IMR-90 (cell line): ENCODE data around the gene RFX2. TPM values are rescaled to one million over a fixed set of nuclear protein-coding genes. Genes with fewer than 3 reads are reported as not detected.
A peak's percentile ranks its signal among the peaks of the same experiment; 100 is the strongest.

ENCODE experiments used
- ATAC-seq: fragments of 200-7000 bp; cut with Tn5 transposase; 2 replicates; pipeline ENCODE4 v1.9.1; 2020; ENCODE audit warnings: low read depth, mild to moderate bottlenecking, moderate library complexity
- BruUV-seq: library from RNA; stranded (reverse); fragments of 400-500 nt; replicated peaks from 2 replicates; lab custom pipeline; 2021; lab: Mats Ljungman, UMichigan
- CTCF ChIA-PET: fragments of 300-600 bp; formaldehyde crosslinking; extraction: SDS; loops from one replicate; lab custom pipeline; 2021; ENCODE audit warnings: antibody characterized with exemption; lab: Yijun Ruan, JAX
- POLR2A ChIA-PET: fragments of 300-600 bp; sonication (Branson Sonifier 250); formaldehyde crosslinking; loops from one replicate; lab custom pipeline; 2022; ENCODE audit warnings: antibody characterized with exemption; ENCODE audit not compliant: unreplicated experiment; lab: Charles Lee
- DNase-seq: peaks from one replicate; pipeline ENCODE4 v3.0.0; 2013
- H2AFZ ChIP-seq: replicated peaks from 2 replicates; pipeline ENCODE3; 2013; ENCODE audit warnings: low read length, mild to moderate bottlenecking; ENCODE audit not compliant: poor library complexity
- H2AK5ac ChIP-seq: 2 replicates; pipeline ENCODE4 v1.6.1; 2013; ENCODE audit warnings: low read depth, low read length, inconsistent platforms
- H2AK9ac ChIP-seq: replicated peaks from 2 replicates; pipeline ENCODE3; 2013; ENCODE audit warnings: mild to moderate bottlenecking, low read depth, low read length, moderate library complexity; ENCODE audit not compliant: poor library complexity
- H2BK120ac ChIP-seq: 2 replicates; pipeline ENCODE4 v1.6.1; 2013; ENCODE audit warnings: low read depth, low read length, inconsistent platforms
- H2BK15ac ChIP-seq: 3 replicates; pipeline ENCODE4 v1.6.1; 2013; ENCODE audit warnings: low read depth, low read length, inconsistent platforms
- H2BK20ac ChIP-seq: 2 replicates; pipeline ENCODE4 v1.6.1; 2013; ENCODE audit warnings: low read depth, mild to moderate bottlenecking, inconsistent platforms, low read length, moderate library complexity
- H2BK5ac ChIP-seq: 2 replicates; pipeline ENCODE4 v1.6.1; 2013; ENCODE audit warnings: mild to moderate bottlenecking, low read depth, low read length, inconsistent platforms; ENCODE audit not compliant: poor library complexity, severe bottlenecking
- H3K14ac ChIP-seq: replicated peaks from 2 replicates; pipeline ENCODE4 v1.6.1; 2013; ENCODE audit warnings: low read depth, low read length, inconsistent platforms
- H3K18ac ChIP-seq: 2 replicates; pipeline ENCODE4 v1.6.1; 2013; ENCODE audit warnings: low read depth, low read length, control low read depth
- H3K23ac ChIP-seq: 2 replicates; pipeline ENCODE4 v1.6.1; 2013; ENCODE audit warnings: low read depth, low read length, inconsistent platforms
- H3K27ac ChIP-seq: 2 replicates; pipeline ENCODE4 v1.5.1; 2013; ENCODE audit warnings: mild to moderate bottlenecking, control low read depth, low read length; ENCODE audit not compliant: insufficient read depth
- H3K27me3 ChIP-seq: 2 replicates; pipeline ENCODE4 v1.6.1; 2013; ENCODE audit warnings: low read length; ENCODE audit not compliant: control insufficient read depth, insufficient read depth
- H3K36me3 ChIP-seq: 2 replicates; pipeline ENCODE4 v1.6.1; 2013; ENCODE audit warnings: low read length, mixed read lengths; ENCODE audit not compliant: control insufficient read depth, insufficient read depth
- H3K4ac ChIP-seq: 2 replicates; pipeline ENCODE4 v1.6.1; 2013; ENCODE audit warnings: low read depth, low read length, inconsistent platforms
- H3K4me1 ChIP-seq: 2 replicates; pipeline ENCODE4 v1.6.1; 2013; ENCODE audit warnings: low read length, mixed read lengths; ENCODE audit not compliant: control insufficient read depth, insufficient read depth
- H3K4me2 ChIP-seq: 2 replicates; pipeline ENCODE4 v1.6.1; 2013; ENCODE audit warnings: low read depth, mild to moderate bottlenecking, control low read depth, low read length, moderate library complexity
- H3K4me3 ChIP-seq: 2 replicates; pipeline ENCODE4 v1.5.1; 2013; ENCODE audit warnings: low read depth, mild to moderate bottlenecking, control low read depth, low read length, moderate library complexity; ENCODE audit not compliant: insufficient read depth
- H3K56ac ChIP-seq: 2 replicates; pipeline ENCODE4 v1.6.1; 2013; ENCODE audit warnings: low read length, inconsistent platforms; ENCODE audit not compliant: insufficient read depth; ENCODE audit errors: extremely low read depth
- H3K79me1 ChIP-seq, 2 experiments: 2 replicates each; pipeline ENCODE4 v1.6.1; 2013; ENCODE audit warnings: low read length in 2 of 2, inconsistent platforms in 1 of 2, low read depth in 1 of 2
- H3K9ac ChIP-seq: 2 replicates; pipeline ENCODE4 v1.6.1; 2013; ENCODE audit warnings: low read depth, low read length, control low read depth
- H3K9me1 ChIP-seq: 2 replicates; pipeline ENCODE4 v1.6.1; 2013; ENCODE audit warnings: low read length, inconsistent platforms; ENCODE audit not compliant: insufficient read depth
- H3K9me3 ChIP-seq: 2 replicates; pipeline ENCODE4 v1.6.1; 2013; ENCODE audit warnings: low read length; ENCODE audit not compliant: control insufficient read depth, insufficient read depth
- H4K20me1 ChIP-seq: 2 replicates; pipeline ENCODE4 v1.6.1; 2013; ENCODE audit warnings: low read length, inconsistent platforms; ENCODE audit not compliant: insufficient read depth
- H4K5ac ChIP-seq: 2 replicates; pipeline ENCODE4 v1.6.1; 2013; ENCODE audit warnings: mild to moderate bottlenecking, low read depth, low read length, control low read depth
- H4K8ac ChIP-seq, 2 experiments: 2 replicates each; pipeline ENCODE4 v1.6.1; 2013; ENCODE audit warnings: low read depth in 2 of 2, low read length in 2 of 2, control low read depth in 1 of 2, inconsistent platforms in 1 of 2
- H4K91ac ChIP-seq: 2 replicates; pipeline ENCODE4 v1.6.1; 2013; ENCODE audit warnings: low read depth, low read length, inconsistent platforms; ENCODE audit not compliant: insufficient read depth
- BHLHE40 ChIP-seq: fragments of 150-350 bp; IDR thresholded peaks from 2 replicates; pipeline ENCODE4 v1.6.1; 2016; ENCODE audit warnings: mild to moderate bottlenecking, low read depth, low read length
- CTCF ChIP-seq: conservative IDR thresholded peaks from 2 replicates; pipeline ENCODE4 v1.5.1; 2012; ENCODE audit warnings: mild to moderate bottlenecking, low read depth, low read length, improper control_type of control experiment
- MAFK ChIP-seq: IDR thresholded peaks from 2 replicates; pipeline ENCODE4 v1.6.1; 2012; ENCODE audit warnings: low read depth, low read length, improper control_type of control experiment
- MAZ ChIP-seq: IDR thresholded peaks from 2 replicates; pipeline ENCODE4 v1.6.1; 2012; ENCODE audit warnings: low read depth, mild to moderate bottlenecking, low read length, improper control_type of control experiment, moderate library complexity, borderline replicate concordance
- MXI1 ChIP-seq: IDR thresholded peaks from 2 replicates; pipeline ENCODE4 v1.6.1; 2012; ENCODE audit warnings: low read depth, mild to moderate bottlenecking, low read length, moderate library complexity, borderline replicate concordance
- RFX5 ChIP-seq: IDR thresholded peaks from 2 replicates; pipeline ENCODE4 v1.8.0; 2012; ENCODE audit warnings: low read depth, mild to moderate bottlenecking, low read length, moderate library complexity
- WGBS, 2 experiments: methylation state at CpG; one replicate each; pipeline versions ENCODE4 v1.1.5 to v1.1.7; 2013; ENCODE audit warnings: missing lambda C conversion rate in 2 of 2; ENCODE audit not compliant: insufficient read length in 1 of 2; ENCODE audit errors: extremely low coverage in 2 of 2; 5-methylcytosine and 5-hydroxymethylcytosine counted together
- dilution Hi-C: fragments of 300-500 bp; cut with HindIII; formaldehyde crosslinking; loops from one replicate; pipeline ENCODE4 v1.14.3; 2018; ENCODE audit warnings: low sequenced_read_pairs; ENCODE audit not compliant: unreplicated experiment
- in situ Hi-C: fragments of 300-500 bp; cut with MboI; formaldehyde crosslinking; loops from 3 replicates; pipeline ENCODE4 v1.14.3; 2019; ENCODE audit warnings: low sequenced_read_pairs, inconsistent platforms, mixed read lengths
- intact Hi-C: fragments of 100-400 bp; cut with micrococcal nuclease; formaldehyde crosslinking; loops from 2 replicates; pipeline ENCODE4 v1.10.0; 2022
- polyA plus RNA-seq, 3 experiments: library from polyadenylated mRNA; depleted of rRNA; stranded (reverse); fragments of >200 nt; gene quantifications; 2 replicates each; pipeline ENCODE4 v1.2.3, GENCODE V29; 2012; ENCODE audit warnings: low replicate concordance in 1 of 3
- total RNA-seq: library from RNA; depleted of rRNA; stranded (reverse); fragments of >200 nt; gene quantifications from 2 replicates; pipeline ENCODE4 v1.2.3, GENCODE V29; 2012

Gene RFX2
- total and polyA plus RNA-seq, 2 of the 4 experiments (the other 2 are of a cell fraction): 2.2 to 4.9 TPM

- intact Hi-C loops: no loop called here
- Histone ChIP-seq H3K27ac (no peak overlapping the region), H2AK5ac (no peak overlapping the region; the same call in 1 of the 2 replicates), H4K8ac (no peak overlapping the region), H4K91ac (no peak overlapping the region), H3K9me3 (no peaks in the 10 kb centered on the region), H2BK20ac (no peak overlapping the region), H2BK15ac (no peak overlapping the region), H4K20me1 (no peaks in the 10 kb centered on the region), H3K36me3 (no peaks in the 10 kb centered on the region), H3K4me1 (peaks cover 21% of the 10 kb centered on the region), H3K4me2 (no peak overlapping the region), H3K18ac (no peak overlapping the region), H2AFZ (no peak overlapping the region), H3K27me3 (no peaks in the 10 kb centered on the region), H3K4ac (no peak overlapping the region), H3K56ac (no peak overlapping the region), H3K4me3 (no peak overlapping the region), H2BK5ac (no peak overlapping the region), H3K9me1 (peaks cover 4% of the 10 kb centered on the region; the same call in 1 of the 2 replicates), H3K14ac (0 out of 2 replicates have a peak overlapping the region, but pooled peaks have one; percentile 4), H3K79me1 (peaks cover 0 to 12% of the 10 kb centered on the region in 2 experiments; a peak in 3 of 4 replicates), H3K9ac (no peak overlapping the region), H4K5ac (no peak overlapping the region), H3K23ac (no peak overlapping the region), H2AK9ac (no peak overlapping the region), H2BK120ac (no peak overlapping the region)
- ChIA-PET CTCF (interaction anchor here (1.9 kb wide), 1 partner anchor 62 kb away, joined by 7 read pairs; no protein-coding TSS in a partner anchor), POLR2A (no interaction called here)
- dilution Hi-C loops: no loop called here
- BruUV-seq: no TSS peak
- WGBS, 2 experiments: 73% methylated on average over 10 of the region's 14 CpGs; no CpG with 5 or more reads in 1 of the 2 experiments
- DNase-seq: no peak
- TF ChIP-seq CTCF (no peak), RFX5 (no peak), MAFK (no peak), BHLHE40 (no peak), MXI1 (no peak), MAZ (no peak)
- ATAC-seq: no peak
- in situ Hi-C loops: no loop called here
These were observed 46.5 kb downstream of the RFX2 start for GRCh38 chr19:6063576-6064335.
